Panc1 (cell line): ENCODE data around the gene KIAA0930. TPM values are rescaled to one million over a fixed set of nuclear protein-coding genes. Genes with fewer than 3 reads are reported as not detected.

Source experiments
- ATAC-seq: fragments of 200-7000 bp; cut with Tn5 transposase; 2 replicates; pipeline ENCODE4 v1.9.1; 2020; ENCODE audit warnings: mild to moderate bottlenecking, moderate library complexity
- BruUV-seq: library from RNA; stranded (reverse); fragments of 400-500 nt; replicated peaks from 2 replicates; lab custom pipeline; 2021; lab: Mats Ljungman, UMichigan
- CTCF ChIA-PET: fragments of 300-600 bp; sonication (Branson Sonifier 250); formaldehyde crosslinking; loops from one replicate; lab custom pipeline; 2022; ENCODE audit warnings: antibody characterized with exemption; lab: Charles Lee
- POLR2A ChIA-PET: fragments of 300-600 bp; sonication (Branson Sonifier 250); formaldehyde crosslinking; loops from one replicate; lab custom pipeline; 2022; ENCODE audit warnings: antibody characterized with exemption; lab: Charles Lee
- DNase-seq: peaks from one replicate; pipeline ENCODE4 v3.0.0-alpha.2; 2010; ENCODE audit warnings: low read depth, low spot score
- H3K27ac ChIP-seq: 2 replicates; pipeline ENCODE4 v1.5.1; 2011; ENCODE audit warnings: mild to moderate bottlenecking, low read length, inconsistent platforms
- H3K27me3 ChIP-seq: fragments of 200-500 bp; sonication (Bioruptor generic); 2 replicates; pipeline ENCODE4 v1.6.0; 2014; ENCODE audit warnings: low read length, inconsistent platforms; ENCODE audit not compliant: control insufficient read depth, insufficient read depth
- H3K36me3 ChIP-seq: fragments of 200-500 bp; sonication (Bioruptor generic); 2 replicates; pipeline ENCODE4 v1.5.1; 2014; ENCODE audit warnings: inconsistent platforms, mild to moderate bottlenecking, low read length, moderate library complexity; ENCODE audit not compliant: control insufficient read depth, insufficient read depth
- H3K4me1 ChIP-seq: 2 replicates; pipeline ENCODE4 v1.5.1; 2011; ENCODE audit warnings: inconsistent platforms, mild to moderate bottlenecking, low read length, moderate library complexity; ENCODE audit not compliant: control insufficient read depth, insufficient read depth
- H3K4me3 ChIP-seq, 2 experiments: 2 replicates each; pipeline ENCODE4 v1.5.1; 2011 to 2012; ENCODE audit warnings: low read depth in 2 of 2, low read length in 2 of 2, mild to moderate bottlenecking in 2 of 2, inconsistent platforms in 1 of 2, moderate library complexity in 1 of 2
- H3K9me3 ChIP-seq: fragments of 200-500 bp; sonication (Bioruptor generic); 2 replicates; pipeline ENCODE4 v1.5.1; 2014; ENCODE audit warnings: low read depth, mild to moderate bottlenecking, inconsistent platforms, low read length, moderate library complexity; ENCODE audit not compliant: control insufficient read depth, insufficient read depth
- POLR2AphosphoS5 ChIP-seq: IDR thresholded peaks from 2 replicates; pipeline ENCODE4 v1.6.1; 2012; ENCODE audit warnings: mild to moderate bottlenecking, low read depth, low read length, moderate library complexity
- SIN3A ChIP-seq: IDR thresholded peaks from 2 replicates; pipeline ENCODE4 v1.6.1; 2012; ENCODE audit warnings: low read depth, mild to moderate bottlenecking, low read length, moderate library complexity, borderline replicate concordance; ENCODE audit not compliant: insufficient read depth
- TCF7L2 ChIP-seq: IDR thresholded peaks from 2 replicates; pipeline ENCODE4 v1.6.1; 2011; ENCODE audit warnings: mild to moderate bottlenecking, low read depth, low read length, inconsistent platforms
- in situ Hi-C: cut with HindIII; loops from 2 replicates; pipeline ENCODE4 v1.10.0; 2016; ENCODE audit warnings: low sequenced_read_pairs, low pct_unique_long_range_greater_than_20kb
- intact Hi-C: fragments of 100-400 bp; cut with micrococcal nuclease; formaldehyde crosslinking; loops from one replicate; pipeline ENCODE4 v1.10.0; 2022; ENCODE audit not compliant: unreplicated experiment
- total RNA-seq: library from RNA; stranded (reverse); gene quantifications from one replicate; pipeline ENCODE4 v1.2.1, GENCODE V29; 2021; ENCODE audit not compliant: unreplicated experiment
- TF ChIP-seq, protein P1 (sequence below): fragments of 450-650 bp; IDR thresholded peaks from 2 replicates; pipeline ENCODE4 v1.5.1; 2017; ENCODE audit warnings: mild to moderate bottlenecking
- TF ChIP-seq, protein P2 (sequence below), 2 experiments: IDR thresholded peaks; 2 replicates each; pipeline ENCODE4 v1.6.1; 2011 to 2012; ENCODE audit warnings: low read depth in 2 of 2, control low read depth in 1 of 2, low read length in 1 of 2, mild to moderate bottlenecking in 1 of 2, moderate library complexity in 1 of 2; ENCODE audit not compliant: insufficient read depth in 1 of 2

The KIAA0930 gene
- total RNA-seq, 1 experiment from 2014 or later, result 42.5 TPM

- ATAC-seq (no peak), DNase-seq (no peak)
- no peaks in the 10 kb centered on the region for H3K9me3 ChIP-seq
- in situ Hi-C loops (no loop called here), intact Hi-C loops (no loop called here)
- TF ChIP-seq, protein P1, sequence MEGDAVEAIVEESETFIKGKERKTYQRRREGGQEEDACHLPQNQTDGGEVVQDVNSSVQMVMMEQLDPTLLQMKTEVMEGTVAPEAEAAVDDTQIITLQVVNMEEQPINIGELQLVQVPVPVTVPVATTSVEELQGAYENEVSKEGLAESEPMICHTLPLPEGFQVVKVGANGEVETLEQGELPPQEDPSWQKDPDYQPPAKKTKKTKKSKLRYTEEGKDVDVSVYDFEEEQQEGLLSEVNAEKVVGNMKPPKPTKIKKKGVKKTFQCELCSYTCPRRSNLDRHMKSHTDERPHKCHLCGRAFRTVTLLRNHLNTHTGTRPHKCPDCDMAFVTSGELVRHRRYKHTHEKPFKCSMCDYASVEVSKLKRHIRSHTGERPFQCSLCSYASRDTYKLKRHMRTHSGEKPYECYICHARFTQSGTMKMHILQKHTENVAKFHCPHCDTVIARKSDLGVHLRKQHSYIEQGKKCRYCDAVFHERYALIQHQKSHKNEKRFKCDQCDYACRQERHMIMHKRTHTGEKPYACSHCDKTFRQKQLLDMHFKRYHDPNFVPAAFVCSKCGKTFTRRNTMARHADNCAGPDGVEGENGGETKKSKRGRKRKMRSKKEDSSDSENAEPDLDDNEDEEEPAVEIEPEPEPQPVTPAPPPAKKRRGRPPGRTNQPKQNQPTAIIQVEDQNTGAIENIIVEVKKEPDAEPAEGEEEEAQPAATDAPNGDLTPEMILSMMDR, result no peak
- TF ChIP-seq, protein P2, sequence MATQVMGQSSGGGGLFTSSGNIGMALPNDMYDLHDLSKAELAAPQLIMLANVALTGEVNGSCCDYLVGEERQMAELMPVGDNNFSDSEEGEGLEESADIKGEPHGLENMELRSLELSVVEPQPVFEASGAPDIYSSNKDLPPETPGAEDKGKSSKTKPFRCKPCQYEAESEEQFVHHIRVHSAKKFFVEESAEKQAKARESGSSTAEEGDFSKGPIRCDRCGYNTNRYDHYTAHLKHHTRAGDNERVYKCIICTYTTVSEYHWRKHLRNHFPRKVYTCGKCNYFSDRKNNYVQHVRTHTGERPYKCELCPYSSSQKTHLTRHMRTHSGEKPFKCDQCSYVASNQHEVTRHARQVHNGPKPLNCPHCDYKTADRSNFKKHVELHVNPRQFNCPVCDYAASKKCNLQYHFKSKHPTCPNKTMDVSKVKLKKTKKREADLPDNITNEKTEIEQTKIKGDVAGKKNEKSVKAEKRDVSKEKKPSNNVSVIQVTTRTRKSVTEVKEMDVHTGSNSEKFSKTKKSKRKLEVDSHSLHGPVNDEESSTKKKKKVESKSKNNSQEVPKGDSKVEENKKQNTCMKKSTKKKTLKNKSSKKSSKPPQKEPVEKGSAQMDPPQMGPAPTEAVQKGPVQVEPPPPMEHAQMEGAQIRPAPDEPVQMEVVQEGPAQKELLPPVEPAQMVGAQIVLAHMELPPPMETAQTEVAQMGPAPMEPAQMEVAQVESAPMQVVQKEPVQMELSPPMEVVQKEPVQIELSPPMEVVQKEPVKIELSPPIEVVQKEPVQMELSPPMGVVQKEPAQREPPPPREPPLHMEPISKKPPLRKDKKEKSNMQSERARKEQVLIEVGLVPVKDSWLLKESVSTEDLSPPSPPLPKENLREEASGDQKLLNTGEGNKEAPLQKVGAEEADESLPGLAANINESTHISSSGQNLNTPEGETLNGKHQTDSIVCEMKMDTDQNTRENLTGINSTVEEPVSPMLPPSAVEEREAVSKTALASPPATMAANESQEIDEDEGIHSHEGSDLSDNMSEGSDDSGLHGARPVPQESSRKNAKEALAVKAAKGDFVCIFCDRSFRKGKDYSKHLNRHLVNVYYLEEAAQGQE (IDR thresholded peaks at IDR 0.05; ENCODE audit: insufficient read depth in 1 of 2, low read depth in 2 of 2, low read length in 1 of 2), result no peak
- TF ChIP-seq SIN3A (no peak), TCF7L2 (no peak), POLR2AphosphoS5 (no peak)
- no peaks in the 10 kb centered on the region for H3K36me3 ChIP-seq
- no peaks in the 10 kb centered on the region for H3K4me1 ChIP-seq
- H3K4me3 ChIP-seq, result no peak overlapping the region
- H3K27ac ChIP-seq, result no peak overlapping the region
- no TSS peak for BruUV-seq
- POLR2A ChIA-PET, result no interaction called here
- CTCF ChIA-PET, result no interaction called here
- H3K27me3 ChIP-seq, result no peaks in the 10 kb centered on the region
Observed at GRCh38 chr22:45190202-45190872, 50.4 kb downstream of the KIAA0930 start.

GRCh38 chr22:45188779-45189178, 51.9 kb downstream of the KIAA0930 start:
- Histone ChIP-seq H3K27ac (no peak overlapping the region), H3K9me3 (no peaks in the 10 kb centered on the region), H3K4me1 (no peaks in the 10 kb centered on the region), H3K36me3 (no peaks in the 10 kb centered on the region; the same call in 1 of the 2 replicates), H3K27me3 (no peaks in the 10 kb centered on the region), H3K4me3 (no peak overlapping the region)
- BruUV-seq, result no TSS peak
- ATAC-seq (no peak), DNase-seq (no peak)
- intact Hi-C loops (no loop called here), in situ Hi-C loops (no loop called here)
- ChIA-PET POLR2A (interaction anchor here (0.7 kb wide), 1 partner anchor 136 kb away, joined by 7 read pairs; no protein-coding TSS in a partner anchor), CTCF (no interaction called here)
- TF ChIP-seq SIN3A (no peak), POLR2AphosphoS5 (no peak), TCF7L2 (no peak)
- TF ChIP-seq, protein P2 (IDR thresholded peaks at IDR 0.05; ENCODE audit: insufficient read depth in 1 of 2, low read depth in 2 of 2, low read length in 1 of 2), result no peak
- TF ChIP-seq, protein P1, result no peak
